OCI-LY3 (cell line): ENCODE results near the gene PPP1R3C.

Experiments used
- EZH2phosphoT487 ChIP-seq: fragments of 200-600 bp; shearing (Covaris generic); IDR thresholded peaks from 2 replicates; pipeline ENCODE4 v1.6.1; 2018; ENCODE audit warnings: antibody characterized with exemption, mixed run types, low read depth
- TF ChIP-seq, protein P1 (sequence below): fragments of 200-600, 300-600 bp; sonication (generic); IDR thresholded peaks from 2 replicates; pipeline ENCODE4 v1.5.1; 2014; ENCODE audit warnings: antibody characterized with exemption, low read length, low read depth

DNA sequence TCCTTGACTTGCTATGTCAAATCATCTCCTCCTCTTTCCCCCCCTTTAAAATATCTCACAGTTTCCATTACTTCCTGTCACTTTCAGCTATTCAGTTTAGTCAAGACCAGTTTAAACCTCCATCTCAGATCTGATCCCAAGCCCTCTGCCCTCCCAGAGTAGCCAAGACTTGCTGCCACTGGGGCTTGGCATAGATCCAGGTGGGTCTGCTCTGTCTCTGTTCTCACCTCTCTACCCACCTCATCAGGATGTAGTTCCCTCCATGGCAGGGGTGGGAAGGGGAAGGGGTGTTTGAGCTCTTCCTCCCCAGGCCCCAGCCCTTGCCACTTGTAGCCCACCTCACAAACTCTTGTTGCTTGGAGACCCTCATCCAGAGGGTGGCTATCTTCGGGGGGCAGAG lies 22.0 kb downstream of the PPP1R3C start:
- TF ChIP-seq, protein P1, sequence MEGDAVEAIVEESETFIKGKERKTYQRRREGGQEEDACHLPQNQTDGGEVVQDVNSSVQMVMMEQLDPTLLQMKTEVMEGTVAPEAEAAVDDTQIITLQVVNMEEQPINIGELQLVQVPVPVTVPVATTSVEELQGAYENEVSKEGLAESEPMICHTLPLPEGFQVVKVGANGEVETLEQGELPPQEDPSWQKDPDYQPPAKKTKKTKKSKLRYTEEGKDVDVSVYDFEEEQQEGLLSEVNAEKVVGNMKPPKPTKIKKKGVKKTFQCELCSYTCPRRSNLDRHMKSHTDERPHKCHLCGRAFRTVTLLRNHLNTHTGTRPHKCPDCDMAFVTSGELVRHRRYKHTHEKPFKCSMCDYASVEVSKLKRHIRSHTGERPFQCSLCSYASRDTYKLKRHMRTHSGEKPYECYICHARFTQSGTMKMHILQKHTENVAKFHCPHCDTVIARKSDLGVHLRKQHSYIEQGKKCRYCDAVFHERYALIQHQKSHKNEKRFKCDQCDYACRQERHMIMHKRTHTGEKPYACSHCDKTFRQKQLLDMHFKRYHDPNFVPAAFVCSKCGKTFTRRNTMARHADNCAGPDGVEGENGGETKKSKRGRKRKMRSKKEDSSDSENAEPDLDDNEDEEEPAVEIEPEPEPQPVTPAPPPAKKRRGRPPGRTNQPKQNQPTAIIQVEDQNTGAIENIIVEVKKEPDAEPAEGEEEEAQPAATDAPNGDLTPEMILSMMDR = no peak
- TF ChIP-seq EZH2phosphoT487 = no peak
